Adrenal gland (tissue), 5 donors: ENCODE results near the gene HECW1.

Experiments
- POLR2A ChIP-seq, 2 donors: fragments of 450-650 bp; IDR thresholded peaks; one replicate each; pipeline ENCODE4 v1.6.1; 2017; ENCODE audit warnings: antibody characterized with exemption in 2 of 2, mild to moderate bottlenecking in 2 of 2, moderate library complexity in 1 of 2
- TF ChIP-seq, protein P1 (sequence below), 6 experiments: fragments of 450-650 bp in 4 of 6; fragments of 200-600 bp in 2 of 6; sonication (generic) in 1 of 6; IDR thresholded peaks; 1 replicate in 5 of 6; 2 replicates in 1 of 6; pipeline versions ENCODE4 v1.5.1 to v1.8.0; 2016 to 2021; ENCODE audit warnings: antibody characterized with exemption in 6 of 6, mild to moderate bottlenecking in 2 of 6, moderate library complexity in 1 of 6
- donor health status: DM: no; HTN: no; CAD: no.

DNA sequence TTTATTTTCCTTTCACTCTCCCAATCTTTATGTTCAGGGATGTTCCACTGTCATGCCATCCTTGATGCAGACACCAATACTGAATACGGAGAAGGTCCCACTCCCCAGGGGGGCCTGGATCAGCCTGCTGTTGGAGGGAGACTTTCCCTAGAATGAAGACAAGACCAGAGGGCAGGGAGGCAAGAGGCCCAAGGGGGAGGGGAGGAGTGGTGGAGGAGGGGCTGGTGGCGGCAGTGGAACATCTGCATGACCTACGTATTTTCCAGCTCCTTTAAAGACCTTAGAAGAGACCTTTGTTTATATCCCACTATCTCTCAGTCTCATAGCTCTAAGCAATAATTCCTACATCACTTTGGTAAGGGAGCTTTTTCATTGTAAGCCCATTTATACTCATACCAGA is 183.0 kb downstream of the HECW1 start:
- TF ChIP-seq, protein P1, sequence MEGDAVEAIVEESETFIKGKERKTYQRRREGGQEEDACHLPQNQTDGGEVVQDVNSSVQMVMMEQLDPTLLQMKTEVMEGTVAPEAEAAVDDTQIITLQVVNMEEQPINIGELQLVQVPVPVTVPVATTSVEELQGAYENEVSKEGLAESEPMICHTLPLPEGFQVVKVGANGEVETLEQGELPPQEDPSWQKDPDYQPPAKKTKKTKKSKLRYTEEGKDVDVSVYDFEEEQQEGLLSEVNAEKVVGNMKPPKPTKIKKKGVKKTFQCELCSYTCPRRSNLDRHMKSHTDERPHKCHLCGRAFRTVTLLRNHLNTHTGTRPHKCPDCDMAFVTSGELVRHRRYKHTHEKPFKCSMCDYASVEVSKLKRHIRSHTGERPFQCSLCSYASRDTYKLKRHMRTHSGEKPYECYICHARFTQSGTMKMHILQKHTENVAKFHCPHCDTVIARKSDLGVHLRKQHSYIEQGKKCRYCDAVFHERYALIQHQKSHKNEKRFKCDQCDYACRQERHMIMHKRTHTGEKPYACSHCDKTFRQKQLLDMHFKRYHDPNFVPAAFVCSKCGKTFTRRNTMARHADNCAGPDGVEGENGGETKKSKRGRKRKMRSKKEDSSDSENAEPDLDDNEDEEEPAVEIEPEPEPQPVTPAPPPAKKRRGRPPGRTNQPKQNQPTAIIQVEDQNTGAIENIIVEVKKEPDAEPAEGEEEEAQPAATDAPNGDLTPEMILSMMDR (IDR thresholded peaks at IDR 0.05): no peak
- no peak for TF ChIP-seq POLR2A (IDR thresholded peaks at IDR 0.05)
